IPS-18a (cell line): Measurements from ENCODE around the gene KRT33A.

Source experiments
- H3K27ac ChIP-seq: one replicate; pipeline ENCODE4 v1.5.1; 2013; ENCODE audit warnings: low read length
- H3K27me3 ChIP-seq: one replicate; pipeline ENCODE4 v1.6.1; 2013; ENCODE audit warnings: mild to moderate bottlenecking, low read length; ENCODE audit not compliant: control insufficient read depth, insufficient read depth
- H3K36me3 ChIP-seq: one replicate; pipeline ENCODE4 v1.6.1; 2013; ENCODE audit warnings: low read depth, low read length; ENCODE audit not compliant: control insufficient read depth
- H3K4me1 ChIP-seq: one replicate; pipeline ENCODE4 v1.6.1; 2013; ENCODE audit warnings: low read depth, low read length; ENCODE audit not compliant: control insufficient read depth
- H3K4me3 ChIP-seq: one replicate; pipeline ENCODE4 v1.5.1; 2013; ENCODE audit warnings: low read length
- H3K9ac ChIP-seq: one replicate; pipeline ENCODE4 v1.6.1; 2013; ENCODE audit warnings: mild to moderate bottlenecking, low read length, moderate library complexity
- H3K9me3 ChIP-seq: one replicate; pipeline ENCODE4 v1.6.1; 2013; ENCODE audit warnings: low read depth, low read length; ENCODE audit not compliant: control insufficient read depth

Gene KRT33A

GRCh38 chr17:41339571-41340172 is 11.0 kb downstream of the KRT33A start:
- no peaks in the 10 kb centered on the region for H3K36me3 ChIP-seq
- no peak overlapping the region for H3K4me3 ChIP-seq
- H3K9me3 ChIP-seq = no peaks in the 10 kb centered on the region
- H3K27ac ChIP-seq = no peak overlapping the region
- H3K4me1 ChIP-seq = no peaks in the 10 kb centered on the region
- no peaks in the 10 kb centered on the region for H3K27me3 ChIP-seq
- H3K9ac ChIP-seq = no peak overlapping the region

GRCh38 chr17:41338961-41339485 is 11.6 kb downstream of the KRT33A start:
- H3K27me3 ChIP-seq = no peaks in the 10 kb centered on the region
- no peaks in the 10 kb centered on the region for H3K9me3 ChIP-seq
- no peaks in the 10 kb centered on the region for H3K4me1 ChIP-seq
- H3K9ac ChIP-seq = no peak overlapping the region
- no peak overlapping the region for H3K27ac ChIP-seq
- H3K36me3 ChIP-seq = no peaks in the 10 kb centered on the region
- H3K4me3 ChIP-seq = no peak overlapping the region

GRCh38 chr17:41335747-41336146 is 14.9 kb downstream of the KRT33A start:
- Histone ChIP-seq H3K4me3 (no peak overlapping the region), H3K9me3 (no peaks in the 10 kb centered on the region), H3K9ac (no peak overlapping the region), H3K36me3 (no peaks in the 10 kb centered on the region), H3K27ac (no peak overlapping the region), H3K4me1 (no peaks in the 10 kb centered on the region), H3K27me3 (no peaks in the 10 kb centered on the region)

GRCh38 chr17:41334385-41335305 is 16.0 kb downstream of the KRT33A start:
- no peaks in the 10 kb centered on the region for H3K4me1 ChIP-seq
- no peaks in the 10 kb centered on the region for H3K36me3 ChIP-seq
- H3K27ac ChIP-seq = no peak overlapping the region
- H3K9ac ChIP-seq = no peak overlapping the region
- no peaks in the 10 kb centered on the region for H3K9me3 ChIP-seq
- no peaks in the 10 kb centered on the region for H3K27me3 ChIP-seq
- no peak overlapping the region for H3K4me3 ChIP-seq

- Histone ChIP-seq H3K9ac (no peak overlapping the region), H3K27me3 (no peaks in the 10 kb centered on the region), H3K9me3 (no peaks in the 10 kb centered on the region), H3K27ac (no peak overlapping the region), H3K36me3 (no peaks in the 10 kb centered on the region), H3K4me3 (no peak overlapping the region), H3K4me1 (no peaks in the 10 kb centered on the region)
Measured at GRCh38 chr17:41333836-41334235, 16.8 kb downstream of the KRT33A start.

GRCh38 chr17:41333098-41333497 is 17.5 kb downstream of the KRT33A start:
- Histone ChIP-seq H3K27ac (no peak overlapping the region), H3K9ac (no peak overlapping the region), H3K27me3 (no peaks in the 10 kb centered on the region)

GRCh38 chr17:41332239-41332638 is 18.4 kb downstream of the KRT33A start:
- Histone ChIP-seq H3K4me1 (no peaks in the 10 kb centered on the region), H3K27me3 (no peaks in the 10 kb centered on the region), H3K9ac (no peak overlapping the region), H3K36me3 (no peaks in the 10 kb centered on the region), H3K9me3 (no peaks in the 10 kb centered on the region), H3K4me3 (no peak overlapping the region), H3K27ac (no peak overlapping the region)

More at GRCh38 chr17:41333098-41333497, 17.5 kb downstream of the KRT33A start:
- Histone ChIP-seq H3K9me3 (no peaks in the 10 kb centered on the region), H3K4me3 (no peak overlapping the region), H3K4me1 (no peaks in the 10 kb centered on the region), H3K36me3 (no peaks in the 10 kb centered on the region)

GRCh38 chr17:41331606-41332005 is 19.0 kb downstream of the KRT33A start:
- Histone ChIP-seq H3K9me3 (no peaks in the 10 kb centered on the region), H3K27ac (no peak overlapping the region), H3K27me3 (no peaks in the 10 kb centered on the region)

GRCh38 chr17:41329279-41329948 is 21.2 kb downstream of the KRT33A start:
- Histone ChIP-seq H3K9me3 (no peaks in the 10 kb centered on the region), H3K27me3 (no peaks in the 10 kb centered on the region), H3K9ac (no peak overlapping the region), H3K36me3 (no peaks in the 10 kb centered on the region), H3K27ac (no peak overlapping the region), H3K4me3 (no peak overlapping the region), H3K4me1 (no peaks in the 10 kb centered on the region)

More at GRCh38 chr17:41331606-41332005, 19.0 kb downstream of the KRT33A start:
- no peaks in the 10 kb centered on the region for H3K4me1 ChIP-seq
- no peaks in the 10 kb centered on the region for H3K36me3 ChIP-seq
- H3K9ac ChIP-seq = no peak overlapping the region
- no peak overlapping the region for H3K4me3 ChIP-seq

GRCh38 chr17:41328207-41328606 is 22.4 kb downstream of the KRT33A start:
- Histone ChIP-seq H3K9ac (no peak overlapping the region), H3K4me1 (no peaks in the 10 kb centered on the region), H3K4me3 (no peak overlapping the region), H3K9me3 (no peaks in the 10 kb centered on the region), H3K27me3 (no peaks in the 10 kb centered on the region), H3K27ac (no peak overlapping the region), H3K36me3 (no peaks in the 10 kb centered on the region)

- Histone ChIP-seq H3K27ac (no peak overlapping the region), H3K4me1 (no peaks in the 10 kb centered on the region), H3K27me3 (no peaks in the 10 kb centered on the region), H3K36me3 (no peaks in the 10 kb centered on the region), H3K4me3 (no peak overlapping the region), H3K9me3 (no peaks in the 10 kb centered on the region), H3K9ac (no peak overlapping the region)
Measured at GRCh38 chr17:41327411-41328120, 23.1 kb downstream of the KRT33A start.
